ENCODE data around the gene PLPPR2. TPM values are rescaled to one million over a fixed set of nuclear protein-coding genes. Genes with fewer than 3 reads are reported as not detected.
"Not testable (repeated sequence)": the region's sequence is repeated elsewhere in the genome, so short reads cannot be mapped to it uniquely, and the experiment has no call there.

Gene PLPPR2
- total RNA-seq, 1 donor from 2014 or later, result 4.2 TPM

- no peak for DNase-seq (ENCODE audit: low read depth in 2 of 2)
These were observed 41.9 kb downstream of the PLPPR2 start for GRCh38 chr19:11397089-11397610.

GRCh38 chr19:11399667-11400066 is 44.4 kb downstream of the PLPPR2 start:
- no peak for DNase-seq (ENCODE audit: low read depth in 2 of 2)

- DNase-seq (ENCODE audit: low read depth in 2 of 2), result no peak
These were observed 45.6 kb downstream of the PLPPR2 start for GRCh38 chr19:11400798-11401197.

- no peak for DNase-seq (ENCODE audit: low read depth in 2 of 2)
These were observed 46.7 kb downstream of the PLPPR2 start for GRCh38 chr19:11401808-11402543.

- no peak for DNase-seq (ENCODE audit: low read depth in 2 of 2)
These were observed 49.5 kb downstream of the PLPPR2 start for GRCh38 chr19:11404588-11405222.

- DNase-seq (ENCODE audit: low read depth in 2 of 2), result no peak
These were observed 50.8 kb downstream of the PLPPR2 start for GRCh38 chr19:11405846-11406643.

GRCh38 chr19:11406703-11407236 is 51.5 kb downstream of the PLPPR2 start:
- DNase-seq (ENCODE audit: low read depth in 2 of 2), result not testable (repeated sequence)

- no peak for DNase-seq (ENCODE audit: low read depth in 2 of 2)
These were observed 53.4 kb downstream of the PLPPR2 start for GRCh38 chr19:11408591-11408990.

GRCh38 chr19:11410682-11411081 is 55.5 kb downstream of the PLPPR2 start:
- DNase-seq (ENCODE audit: low read depth in 2 of 2), result no peak

GRCh38 chr19:11414544-11414943 is 59.3 kb downstream of the PLPPR2 start:
- DNase-seq (ENCODE audit: low read depth in 2 of 2), result no peak

Other genes starting within 250 kb of the PLPPR2 start
- gene SPC24, start 199.7 kb upstream of the PLPPR2 start, total RNA-seq, result 31.1 and 80.0 TPM in 2 replicates
- 45.6 and 127 TPM in 2 replicates for gene KANK2, start 157.9 kb upstream of the PLPPR2 start, total RNA-seq
- gene ANGPTL8, start 115.8 kb upstream of the PLPPR2 start, total RNA-seq, result not detected in 2 replicates
- gene DOCK6, start 92.9 kb upstream of the PLPPR2 start, total RNA-seq, result 56.1 and 92.4 TPM in 2 replicates
- gene TSPAN16, start 59.3 kb upstream of the PLPPR2 start, total RNA-seq, result not detected in 2 replicates
- gene RAB3D, start 15.8 kb upstream of the PLPPR2 start, total RNA-seq, result 34.7 and 35.5 TPM in 2 replicates
- 77.7 and 127 TPM in 2 replicates for gene TMEM205, start 9.2 kb upstream of the PLPPR2 start, total RNA-seq
- gene CCDC159, start 8.9 kb upstream of the PLPPR2 start, total RNA-seq, result 3.9 and 7.0 TPM in 2 replicates
- 1.0 and 1.1 TPM in 2 replicates for gene SWSAP1, start 19.2 kb downstream of the PLPPR2 start, total RNA-seq
- 4.2 and 6.8 TPM in 2 replicates for gene EPOR, start 28.9 kb downstream of the PLPPR2 start, total RNA-seq
- 0.63 and 0.64 TPM in 2 replicates for gene RGL3, start 63.9 kb downstream of the PLPPR2 start, total RNA-seq
- gene ODAD3, start 79.7 kb downstream of the PLPPR2 start, total RNA-seq, result under 0.01 and 0.13 TPM in 2 replicates
- 101 and 136 TPM in 2 replicates for gene PRKCSH, start 80.2 kb downstream of the PLPPR2 start, total RNA-seq
- gene ELAVL3, start 125.6 kb downstream of the PLPPR2 start, total RNA-seq, result not detected in 2 replicates
- gene ZNF653, start 150.4 kb downstream of the PLPPR2 start, total RNA-seq, result 5.3 and 5.4 TPM in 2 replicates
- gene ECSIT, start 173.7 kb downstream of the PLPPR2 start, total RNA-seq, result 22.4 and 22.6 TPM in 2 replicates
- not detected in 2 replicates for gene CNN1, start 183.4 kb downstream of the PLPPR2 start, total RNA-seq
- gene ELOF1, start 203.8 kb downstream of the PLPPR2 start, total RNA-seq, result 23.8 and 24.1 TPM in 2 replicates
- gene ACP5, start 222.2 kb downstream of the PLPPR2 start, total RNA-seq, result 0.26 and 0.38 TPM in 2 replicates
- gene ZNF627, start 242.1 kb downstream of the PLPPR2 start, total RNA-seq, result 17.3 and 21.4 TPM in 2 replicates